Activated gamma-delta T cell treated with anti-CD3 and anti-CD28 coated beads, Interleukin-2, amount 50 U/mL, for 16 hours (primary cell): ENCODE data around the gene SUPT3H.

Source experiments
- DNase-seq: peaks from one replicate; pipeline ENCODE4 v3.0.0-alpha.2; 2020; ENCODE audit warnings: low read depth

The SUPT3H gene

DNA sequence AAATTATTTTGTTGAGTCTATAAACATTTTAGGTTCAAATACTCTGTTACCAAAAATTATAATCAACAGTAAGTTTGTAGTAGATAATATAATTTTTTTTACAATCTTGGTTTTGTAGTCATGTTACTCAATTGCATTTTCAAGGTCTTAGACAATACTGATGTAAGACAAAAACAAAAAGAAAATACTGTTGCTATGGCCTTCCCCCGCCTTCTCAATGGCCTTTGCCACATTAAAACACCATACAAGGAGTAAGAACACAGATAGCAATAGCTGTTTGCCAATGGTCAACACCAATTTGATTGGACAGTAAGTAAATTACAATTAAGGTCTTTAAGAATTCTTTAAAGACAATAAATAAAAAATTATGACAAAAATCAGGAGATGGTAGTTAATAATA lies 540.0 kb downstream of the SUPT3H start:
- no peak for DNase-seq

DNA sequence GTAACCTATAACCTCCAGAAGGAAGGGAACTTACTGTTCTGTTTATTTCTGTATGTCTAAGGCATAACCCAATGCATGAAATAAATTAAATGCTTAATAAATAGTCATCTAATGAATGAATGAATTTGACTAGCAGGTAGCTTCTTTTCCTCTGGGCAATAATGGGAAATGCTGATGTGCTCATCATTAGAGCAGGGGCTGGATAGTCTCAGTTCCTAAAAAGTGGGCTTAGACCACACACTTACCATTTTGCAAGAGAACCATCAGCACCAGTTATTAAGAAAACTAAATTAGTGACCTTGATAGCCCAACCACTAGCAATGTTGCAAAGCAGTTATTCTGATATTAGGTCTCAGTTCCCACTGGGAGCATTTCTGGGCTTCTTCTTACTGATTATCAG lies 540.5 kb downstream of the SUPT3H start:
- DNase-seq = no peak

DNA sequence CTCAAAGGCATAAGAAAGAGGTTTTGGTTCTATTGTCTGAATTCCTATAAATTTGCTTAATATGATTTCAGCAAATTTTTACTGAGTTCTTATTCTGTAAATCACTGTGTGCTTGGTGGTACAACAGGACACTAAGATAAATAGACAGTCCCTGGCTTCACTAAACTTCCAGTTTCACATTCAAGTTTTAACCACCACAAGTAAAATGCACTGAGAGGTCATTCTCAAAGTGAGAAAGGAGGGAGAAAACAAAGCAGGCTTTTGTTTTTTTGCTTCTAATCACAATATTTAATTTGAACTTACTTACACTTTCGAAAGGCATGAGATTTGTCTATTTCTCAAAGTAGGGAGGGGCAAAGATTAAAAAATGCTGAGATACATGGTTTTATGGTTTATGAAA lies 544.5 kb downstream of the SUPT3H start:
- DNase-seq = no peak

DNA sequence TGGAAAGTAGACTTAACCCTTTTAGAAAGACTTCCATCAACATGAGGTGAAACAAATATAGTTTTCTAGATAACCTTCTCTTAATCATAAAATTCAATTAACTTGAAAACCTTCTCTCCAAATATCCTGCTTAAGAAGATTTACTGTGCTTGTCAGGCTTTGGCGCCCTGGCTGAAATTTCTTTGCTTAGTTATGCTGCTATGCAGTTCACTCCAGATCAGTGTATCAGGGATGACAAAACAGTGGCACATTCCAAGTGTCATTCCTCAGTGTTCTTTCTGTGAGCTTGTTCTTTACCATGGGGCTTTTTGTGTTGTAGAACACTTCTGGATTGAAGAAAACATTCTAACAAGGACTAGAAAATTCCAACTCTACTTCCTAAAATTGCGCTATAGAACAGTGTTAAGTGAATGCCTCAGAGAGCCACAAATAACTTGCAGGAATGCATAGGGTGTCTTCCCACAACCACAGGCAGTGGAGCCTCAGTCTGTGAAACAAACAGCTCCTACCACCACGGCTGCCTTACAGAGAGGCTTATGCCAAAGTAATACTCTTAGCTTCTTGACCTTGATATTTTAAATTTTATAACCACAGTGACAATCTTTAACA lies 546.6 kb downstream of the SUPT3H start:
- no peak for DNase-seq

DNA sequence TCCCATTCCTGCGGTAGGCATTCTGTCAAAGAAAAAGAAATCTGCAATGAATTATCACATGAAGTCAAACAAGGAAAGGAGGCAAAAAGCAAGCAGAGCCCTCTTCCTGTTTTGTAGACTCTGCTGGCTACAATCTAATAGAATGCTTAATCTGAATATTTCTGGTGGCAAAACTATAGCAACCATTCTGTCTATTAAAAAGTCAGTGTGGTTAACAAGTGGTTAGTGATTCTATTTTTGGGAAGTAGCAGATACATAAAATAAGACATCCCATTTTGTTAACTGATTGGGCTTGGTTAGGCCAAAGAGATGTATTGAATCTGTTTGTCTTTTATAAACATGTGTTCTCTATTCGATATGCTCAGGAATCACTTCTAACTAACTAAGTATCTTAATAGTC lies 547.9 kb downstream of the SUPT3H start:
- DNase-seq = no peak

DNA sequence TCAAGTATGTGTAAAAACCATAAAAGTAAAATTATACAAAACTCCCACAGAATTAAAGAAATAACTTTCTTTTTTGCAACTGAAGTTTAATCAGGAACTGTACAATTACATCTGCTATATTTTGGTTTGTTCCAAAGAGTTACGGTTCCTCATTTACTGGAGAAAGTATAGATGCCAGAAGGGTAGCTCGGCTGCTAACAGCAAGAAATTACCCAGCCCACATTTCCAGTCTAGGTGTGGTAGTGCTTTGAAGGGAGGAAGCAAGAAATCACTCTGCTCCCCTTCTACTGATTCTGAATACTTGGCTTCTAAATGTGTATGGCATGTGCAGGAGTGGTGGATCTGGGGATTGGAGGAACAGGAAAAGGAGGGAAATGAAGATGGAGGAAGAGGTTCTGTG lies 549.0 kb downstream of the SUPT3H start:
- DNase-seq = no peak

DNA sequence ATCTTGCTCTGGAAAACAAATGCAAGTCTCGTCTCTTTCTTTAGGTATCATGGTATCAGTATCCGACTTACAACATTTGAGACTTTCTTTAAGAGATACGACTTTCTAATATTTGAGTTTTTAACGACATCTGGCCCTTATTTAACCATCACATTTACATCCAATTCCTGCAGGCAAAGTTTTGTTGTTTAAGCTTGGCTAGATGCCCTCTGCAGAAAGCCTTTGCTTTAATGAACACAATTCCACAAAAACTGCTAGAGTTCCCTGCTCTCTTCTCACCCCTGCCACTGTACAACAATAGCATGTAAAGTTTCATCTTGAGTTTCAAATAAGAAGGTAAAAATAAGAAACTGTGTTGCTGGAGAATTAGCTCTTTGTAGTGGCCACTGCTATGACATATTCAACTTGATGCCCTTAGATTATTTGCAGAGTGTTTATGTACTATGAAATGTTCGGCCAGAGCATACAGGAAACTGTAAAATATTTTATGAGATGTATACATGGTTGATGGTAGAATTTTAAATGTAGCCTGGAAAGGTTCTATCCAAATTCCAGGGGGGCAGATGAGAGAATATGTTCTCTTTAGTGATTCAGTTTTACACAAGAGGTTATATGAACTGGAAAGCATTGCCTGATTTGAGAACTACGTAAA lies 551.6 kb downstream of the SUPT3H start:
- no peak for DNase-seq

DNA sequence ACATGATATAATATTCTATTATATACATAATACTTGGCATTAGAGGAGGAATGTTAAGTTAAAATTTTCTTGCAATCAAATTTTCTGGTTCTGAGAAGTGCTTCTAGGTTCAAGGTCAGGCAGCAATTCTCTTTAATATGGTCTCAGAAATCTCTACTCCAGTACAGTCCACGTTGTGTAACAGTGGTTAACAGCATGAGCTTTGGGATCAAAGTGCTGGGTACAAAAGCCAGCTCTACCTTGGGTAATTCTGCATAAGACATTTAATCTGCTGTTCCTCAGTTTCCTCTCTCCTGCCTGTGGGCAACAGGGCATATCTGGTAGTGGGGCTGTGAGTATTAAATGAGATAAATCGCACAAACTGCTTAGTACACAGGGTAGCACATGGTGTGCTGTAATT lies 552.5 kb downstream of the SUPT3H start:
- DNase-seq = no peak

DNA sequence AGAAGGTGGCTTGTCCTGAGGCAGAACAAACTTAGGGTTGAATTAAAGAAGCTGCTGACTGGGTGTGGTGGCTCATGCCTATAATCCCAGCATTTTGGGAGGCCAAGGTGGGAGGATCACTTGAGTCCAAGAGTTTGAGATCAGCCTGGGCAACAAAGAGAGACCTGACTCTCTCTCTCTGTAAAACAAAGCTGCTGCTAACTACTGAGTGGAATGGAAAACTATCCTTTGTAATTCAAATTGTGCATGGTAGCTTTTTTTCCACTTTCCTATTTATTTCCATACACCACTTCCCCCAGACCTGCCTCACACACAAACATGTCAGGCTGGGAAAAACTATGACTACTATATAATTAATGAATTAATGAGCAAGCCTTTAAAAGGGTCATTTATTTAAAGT lies 553.2 kb downstream of the SUPT3H start:
- DNase-seq = no peak

DNA sequence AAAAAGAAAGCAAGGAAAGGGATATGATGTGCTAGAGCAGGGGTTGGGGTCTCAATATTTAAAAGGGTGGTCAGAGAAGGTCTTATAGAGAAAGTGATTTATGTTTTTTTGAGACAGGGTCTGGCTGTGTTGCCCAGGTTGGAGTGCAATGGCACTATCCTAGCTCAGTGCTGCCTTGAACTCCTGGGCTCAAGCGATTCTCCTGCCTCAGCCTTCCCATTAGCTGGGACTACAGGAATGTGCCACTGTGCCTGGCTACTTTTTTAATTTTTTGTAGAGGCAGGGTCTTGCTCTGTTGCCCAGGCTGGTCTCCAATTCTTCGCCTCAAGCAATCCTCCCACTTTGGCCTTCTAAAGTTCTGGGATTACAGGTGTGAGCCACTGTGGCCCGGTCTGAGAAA lies 557.0 kb downstream of the SUPT3H start:
- no peak for DNase-seq

DNA sequence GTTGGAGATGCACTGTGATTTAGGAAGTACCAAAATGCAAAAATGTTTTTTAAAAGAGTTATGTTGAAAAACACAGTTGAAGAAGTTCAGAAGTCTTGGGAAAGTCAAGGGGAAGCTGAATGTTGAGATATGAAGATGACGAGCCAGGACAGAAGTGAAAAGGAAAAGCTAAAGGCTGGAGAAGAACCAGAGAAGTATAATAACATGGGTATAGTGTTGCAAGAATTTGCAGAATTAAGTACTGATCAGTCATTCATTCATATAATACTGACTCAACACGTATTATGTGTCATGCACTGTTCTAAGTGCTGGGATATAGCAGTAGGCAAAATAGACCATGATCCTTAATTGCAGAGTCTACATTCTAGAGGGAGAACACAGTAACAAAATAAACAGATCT lies 557.4 kb downstream of the SUPT3H start:
- no peak for DNase-seq

DNA sequence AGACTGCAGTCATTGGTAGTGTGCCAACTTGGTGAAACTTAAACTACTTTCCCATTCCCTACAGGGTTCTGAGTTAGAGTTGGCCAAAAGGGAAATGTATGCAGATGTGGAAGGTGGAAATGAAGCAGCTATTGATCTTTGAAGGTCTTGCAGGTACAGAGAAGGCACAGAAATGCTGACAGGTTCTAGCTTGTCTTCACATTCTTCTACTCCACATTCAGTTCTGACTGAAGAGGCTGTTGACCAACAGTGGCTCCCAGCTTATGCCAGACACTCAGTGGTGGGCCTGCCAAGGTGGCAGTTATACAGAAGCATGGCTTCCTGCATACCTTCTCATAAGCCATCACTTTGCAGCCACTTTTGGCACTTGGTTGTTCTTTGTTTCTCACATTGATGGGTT lies 566.3 kb downstream of the SUPT3H start:
- DNase-seq = no peak

DNA sequence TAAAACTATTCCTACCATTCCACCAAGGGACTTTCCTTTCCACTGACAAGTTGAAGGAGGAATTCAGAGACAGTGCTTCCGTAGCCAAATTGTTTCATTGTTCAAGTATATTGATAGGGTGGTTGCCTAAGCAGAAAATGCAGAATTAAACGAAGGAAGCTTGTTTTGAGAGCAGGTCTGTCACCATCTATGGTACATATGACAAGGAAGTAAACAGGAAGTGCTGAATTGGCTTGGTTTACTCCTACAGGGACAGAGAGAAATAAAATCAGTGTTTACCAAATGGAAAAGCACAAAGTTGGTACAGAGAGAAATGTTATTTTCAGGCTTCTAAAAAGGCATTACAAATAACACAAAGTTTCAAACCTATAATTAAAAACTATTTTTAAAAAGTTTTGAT lies 568.5 kb downstream of the SUPT3H start:
- DNase-seq = no peak

DNA sequence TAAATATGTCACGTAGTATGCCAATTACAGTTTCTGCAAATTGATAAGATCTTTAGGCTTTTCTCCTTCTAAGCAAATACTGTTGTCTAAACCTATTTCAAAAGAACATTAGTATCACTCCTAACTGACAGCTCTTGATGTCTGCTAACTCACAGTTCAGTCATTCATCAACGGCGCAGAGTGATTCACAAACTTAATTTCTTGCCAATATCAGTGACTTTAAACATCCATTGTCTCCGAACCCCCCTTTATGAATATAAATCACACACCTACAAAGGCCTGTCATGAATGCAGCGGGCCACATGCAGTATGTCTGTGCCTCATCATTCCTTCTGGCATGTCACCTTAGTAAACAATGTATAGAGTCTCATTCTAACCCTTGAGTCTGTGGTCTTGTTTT lies 569.6 kb downstream of the SUPT3H start:
- DNase-seq = no peak

DNA sequence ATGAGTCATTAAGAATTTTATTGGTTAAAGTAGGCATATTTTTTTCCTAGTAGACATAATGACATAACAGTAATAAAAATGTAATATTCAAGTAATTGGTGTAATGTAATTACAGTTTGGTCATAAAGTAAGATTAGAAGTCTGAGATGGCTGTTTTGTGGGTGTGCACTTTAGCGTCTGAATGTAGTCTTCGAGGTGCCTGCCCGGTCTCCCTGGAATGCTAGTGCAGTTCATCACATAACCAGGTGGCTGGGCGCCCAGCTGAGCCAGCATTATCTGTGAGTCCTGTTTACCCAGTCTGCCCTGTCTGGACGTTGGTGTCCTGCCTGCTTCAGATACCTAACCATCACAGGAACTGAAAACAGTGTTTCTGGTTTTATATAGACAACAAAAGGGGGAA lies 571.1 kb downstream of the SUPT3H start:
- no peak for DNase-seq

DNA sequence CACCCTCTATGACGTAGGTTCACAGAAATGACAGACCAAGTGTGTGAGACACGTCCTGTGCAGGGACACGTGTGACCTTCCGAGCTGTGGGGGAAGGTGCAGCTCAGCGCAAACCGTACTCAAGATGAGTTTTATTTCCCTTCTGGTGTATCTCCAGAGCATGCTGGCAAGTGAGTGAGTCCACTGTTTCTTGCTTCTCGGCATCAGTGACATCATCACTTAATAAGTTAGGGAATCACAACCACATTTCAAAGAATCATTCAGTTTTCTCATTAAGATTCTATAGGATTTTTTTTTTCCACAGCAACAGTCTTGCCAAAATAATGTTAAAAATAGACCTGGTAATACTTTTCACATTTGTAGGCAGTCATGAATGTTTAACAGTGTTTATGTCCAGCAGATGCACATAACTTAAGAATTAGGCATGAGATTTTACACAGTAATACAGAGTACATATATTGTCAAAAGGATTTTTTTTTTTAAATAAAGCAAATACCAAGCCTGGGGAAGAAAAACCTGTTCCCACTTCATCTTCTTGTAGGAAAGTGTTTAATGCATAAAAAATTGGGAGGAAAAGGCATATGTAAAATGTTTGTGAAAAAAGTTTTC lies 572.4 kb downstream of the SUPT3H start:
- no peak for DNase-seq

DNA sequence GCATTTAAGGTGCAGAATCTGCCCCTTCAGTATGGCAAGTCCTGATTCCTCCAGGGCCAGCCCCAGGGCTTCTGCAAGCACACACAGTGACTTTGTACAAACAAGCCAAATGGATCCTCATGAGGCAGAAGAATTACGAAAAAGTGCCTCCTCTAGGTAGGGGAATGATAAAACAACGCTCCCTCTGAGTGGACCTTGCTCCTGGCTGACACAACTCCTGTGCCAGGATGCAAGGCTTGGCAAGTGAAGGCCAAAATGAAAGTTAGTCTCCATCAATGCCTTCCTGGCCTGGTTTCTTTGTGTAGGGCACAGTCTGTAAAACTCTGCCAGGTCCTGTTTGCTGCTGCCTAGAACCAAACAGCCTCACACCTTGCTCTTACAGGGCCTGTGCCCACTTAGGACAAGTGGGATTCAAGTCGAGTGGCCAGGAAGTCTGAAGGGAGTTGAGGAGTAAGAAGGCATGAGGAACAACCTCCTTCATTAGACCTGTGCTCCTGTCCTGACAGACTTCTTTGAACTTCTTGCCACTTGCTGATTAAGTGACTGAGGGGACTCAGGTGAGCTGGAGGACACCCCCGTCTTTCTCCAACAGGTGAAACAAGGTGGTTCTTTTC lies 573.1 kb downstream of the SUPT3H start:
- no peak for DNase-seq

DNA sequence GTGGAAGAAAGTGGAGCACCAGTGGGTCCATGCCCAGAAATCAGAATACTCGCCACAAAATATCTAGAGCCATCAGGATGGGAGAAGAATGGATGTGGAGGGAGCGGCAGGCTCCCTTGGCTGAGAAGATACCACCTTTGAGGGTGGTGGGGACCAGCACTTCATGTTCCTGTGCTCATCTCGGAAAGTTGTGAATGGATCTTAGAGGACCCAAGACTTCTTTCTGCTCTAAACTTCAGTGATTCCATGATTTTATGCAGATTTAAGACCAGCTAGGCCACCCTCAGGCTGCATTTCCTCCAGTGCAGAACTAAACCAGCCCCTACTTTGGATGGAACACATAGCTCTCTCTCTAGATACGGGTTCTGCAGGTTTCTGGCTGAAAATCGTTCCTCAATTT lies 573.7 kb downstream of the SUPT3H start:
- DNase-seq = no peak

DNA sequence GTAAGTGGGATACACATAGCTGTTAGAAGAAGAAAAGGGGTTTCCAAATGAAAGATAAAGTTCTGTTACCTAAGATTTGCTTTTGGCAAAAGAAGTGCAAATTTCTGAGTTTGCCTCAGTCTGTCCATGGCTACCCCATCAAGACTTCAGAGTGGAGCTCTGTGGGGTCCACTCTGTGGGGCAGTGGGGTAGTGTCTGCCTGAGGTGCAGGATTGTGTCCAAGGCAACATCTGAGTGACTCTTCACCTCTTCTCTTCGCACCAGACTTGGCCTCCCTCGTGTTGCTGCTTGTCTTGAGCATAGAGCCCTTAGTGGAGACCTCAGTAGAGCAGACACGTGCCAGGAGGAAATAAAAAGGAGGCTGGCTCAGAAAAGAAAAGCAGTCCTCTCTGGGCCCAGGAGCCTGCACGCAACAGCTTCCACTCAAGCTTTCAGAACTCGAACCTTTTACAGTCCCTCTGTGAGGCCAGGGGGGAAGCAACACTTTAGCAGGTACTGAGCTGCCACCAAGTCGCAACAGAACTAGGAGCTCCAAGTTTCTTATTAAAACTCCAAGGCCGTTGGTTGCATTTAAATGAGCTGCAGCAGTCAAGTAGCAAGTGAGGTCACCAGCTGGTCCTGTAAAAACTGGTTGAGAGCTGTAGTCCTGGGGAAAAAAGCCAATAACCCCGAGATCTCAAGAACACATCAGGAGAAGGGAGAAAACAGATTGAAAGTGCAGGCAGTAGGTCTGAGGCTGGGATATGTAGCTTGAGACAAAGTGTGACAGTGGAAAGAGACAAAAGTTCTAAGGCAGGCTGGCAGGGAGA lies 576.7 kb downstream of the SUPT3H start:
- no peak for DNase-seq

DNA sequence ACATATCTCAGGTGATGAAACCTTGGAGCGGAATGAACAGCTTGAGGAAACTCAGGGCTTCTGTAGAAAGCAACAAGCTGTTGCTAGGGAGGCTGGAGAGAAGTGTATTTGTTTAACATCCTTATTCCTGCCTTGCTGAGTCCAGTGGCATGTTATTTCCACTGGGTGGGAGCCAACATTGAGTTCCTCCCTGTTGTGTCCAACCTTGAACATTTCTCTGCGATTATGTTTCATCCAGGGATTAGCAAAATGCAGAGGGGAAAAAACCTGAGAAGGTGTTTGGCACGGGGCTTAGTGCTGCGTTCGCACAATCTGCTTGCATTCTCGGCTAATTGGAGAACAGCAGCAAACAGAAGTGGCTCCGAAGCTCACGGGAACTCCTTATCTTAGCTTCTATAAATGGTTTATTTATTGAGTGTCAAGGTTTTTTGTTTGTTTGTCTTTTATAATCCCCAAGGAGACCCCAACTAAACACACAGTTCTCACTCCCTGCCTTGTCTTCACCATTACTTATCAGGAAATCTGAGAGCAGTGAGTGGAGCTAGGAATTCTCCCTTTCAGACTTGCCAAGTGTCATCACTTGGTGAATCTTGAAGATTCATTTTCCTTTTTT lies 577.5 kb downstream of the SUPT3H start:
- DNase-seq = no peak

DNA sequence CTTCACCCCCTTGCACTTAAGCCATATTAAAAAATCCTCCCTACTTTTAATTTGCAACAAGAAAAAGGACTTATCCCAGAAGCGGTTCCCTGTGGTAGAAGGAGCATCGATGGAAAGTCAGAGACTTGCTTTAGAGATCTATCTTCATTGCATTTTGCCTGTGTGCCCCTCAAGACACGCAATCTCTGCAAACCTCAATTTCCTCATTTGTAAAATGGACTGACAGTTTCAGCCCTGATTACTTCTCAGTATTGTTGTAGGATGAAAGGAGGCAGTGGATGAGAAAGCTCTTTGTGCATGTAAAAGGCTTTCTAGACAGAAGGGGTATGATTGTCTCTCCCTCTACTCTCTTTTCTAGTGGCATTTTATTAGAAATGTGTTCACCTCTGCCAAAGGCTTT lies 580.0 kb downstream of the SUPT3H start:
- DNase-seq = no peak

DNA sequence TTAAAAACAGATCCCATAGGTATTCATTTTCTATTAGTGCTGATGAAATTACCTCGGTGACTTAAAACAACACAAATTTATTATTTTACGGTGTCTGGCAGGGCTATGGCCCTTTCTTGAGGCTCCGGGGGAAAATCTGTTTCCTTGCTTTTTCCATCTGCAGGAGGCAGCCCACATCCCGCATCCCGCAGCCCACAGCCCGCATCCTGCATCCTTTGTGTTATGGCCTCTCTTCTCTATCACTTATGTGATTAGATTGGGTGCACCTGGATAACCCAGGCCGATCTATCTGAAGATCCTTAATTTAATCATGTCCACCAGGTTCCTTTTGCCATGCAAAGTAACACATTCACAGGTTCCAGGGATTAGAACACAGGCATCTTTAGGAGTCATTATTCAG lies 582.4 kb downstream of the SUPT3H start:
- no peak for DNase-seq
